IMR-90 (cell line): Measurements from ENCODE around the gene FASLG.

ENCODE experiments used
- BHLHE40 ChIP-seq: fragments of 150-350 bp; IDR thresholded peaks from 2 replicates; pipeline ENCODE4 v1.6.1; 2016; ENCODE audit warnings: mild to moderate bottlenecking, low read depth, low read length
- CHD1 ChIP-seq: IDR thresholded peaks from 2 replicates; pipeline ENCODE4 v1.6.1; 2012; ENCODE audit warnings: low read depth, low read length, improper control_type of control experiment
- CTCF ChIP-seq: conservative IDR thresholded peaks from 2 replicates; pipeline ENCODE4 v1.5.1; 2012; ENCODE audit warnings: mild to moderate bottlenecking, low read depth, low read length, improper control_type of control experiment
- FOS ChIP-seq: fragments of 150-350 bp; IDR thresholded peaks from 2 replicates; pipeline ENCODE4 v1.6.1; 2016; ENCODE audit warnings: low read depth, low read length
- MAFK ChIP-seq: IDR thresholded peaks from 2 replicates; pipeline ENCODE4 v1.6.1; 2012; ENCODE audit warnings: low read depth, low read length, improper control_type of control experiment
- POLR2A ChIP-seq: IDR thresholded peaks from 2 replicates; pipeline ENCODE4 v1.6.1; 2012; ENCODE audit warnings: mild to moderate bottlenecking, low read depth, low read length
- RAD21 ChIP-seq: IDR thresholded peaks from 2 replicates; pipeline ENCODE4 v1.6.1; 2012; ENCODE audit warnings: low read length, improper control_type of control experiment
- RCOR1 ChIP-seq: IDR thresholded peaks from 2 replicates; pipeline ENCODE4 v1.6.1; 2012; ENCODE audit warnings: mild to moderate bottlenecking, low read length, improper control_type of control experiment; ENCODE audit not compliant: insufficient replicate concordance
- SMC3 ChIP-seq: fragments of 150-350 bp; IDR thresholded peaks from 2 replicates; pipeline ENCODE4 v1.6.1; 2016; ENCODE audit warnings: low read depth, mild to moderate bottlenecking, antibody characterized with exemption, low read length, moderate library complexity

- TF ChIP-seq CTCF (no peak), POLR2A (no peak), FOS (no peak), CHD1 (no peak), BHLHE40 (no peak), RCOR1 (no peak), RAD21 (no peak), SMC3 (no peak), MAFK (no peak)
These were observed 15.9 kb upstream of the FASLG start for GRCh38 chr1:172642970-172643369.
